HEK293 (cell line): ENCODE data around the gene PPEF1.
A peak's percentile ranks its signal among the peaks of the same experiment; 100 is the strongest.

Experiments
- CTCF ChIA-PET: fragments of 350-600 bp; formaldehyde crosslinking; extraction: SDS; loops from one replicate; lab custom pipeline; 2021; ENCODE audit warnings: antibody characterized with exemption; lab: Yijun Ruan, JAX
- POLR2A ChIA-PET: fragments of 300-600 bp; formaldehyde crosslinking; extraction: SDS; loops from one replicate; lab custom pipeline; 2020; ENCODE audit warnings: antibody characterized with exemption, inconsistent platforms; lab: Yijun Ruan, JAX
- H3K27ac ChIP-seq: fragments of 200-500 bp; sonication (Bioruptor generic); 2 replicates; pipeline ENCODE4 v1.5.1; 2014; ENCODE audit warnings: low read depth, low read length, control low read depth, inconsistent platforms; ENCODE audit errors: extremely low read depth
- H3K36me3 ChIP-seq, 2 experiments: fragments of 200-500 bp in 1 of 2; sonication (Bioruptor generic) in 1 of 2; 1 replicate in 1 of 2; 2 replicates in 1 of 2; pipeline ENCODE4 v1.5.1; 2014 to 2017; ENCODE audit warnings: inconsistent platforms in 2 of 2, low read length in 2 of 2; ENCODE audit not compliant: control insufficient read depth in 2 of 2, insufficient read depth in 1 of 2
- H3K4me1 ChIP-seq: fragments of 200-500 bp; sonication (Bioruptor generic); 2 replicates; pipeline ENCODE4 v1.5.1; 2014; ENCODE audit warnings: mild to moderate bottlenecking, low read length, inconsistent platforms; ENCODE audit not compliant: control insufficient read depth, insufficient read depth
- H3K4me3 ChIP-seq: 2 replicates; pipeline ENCODE4 v1.5.1; 2011; ENCODE audit warnings: low read depth, mild to moderate bottlenecking, control low read depth, low read length, moderate library complexity
- H3K9me3 ChIP-seq: fragments of 200-500 bp; sonication (Bioruptor generic); 2 replicates; pipeline ENCODE4 v1.5.1; 2014; ENCODE audit warnings: low read depth, low read length, inconsistent platforms; ENCODE audit not compliant: control insufficient read depth, insufficient read depth
- BCL11A ChIP-seq: fragments of 450-650 bp; formaldehyde crosslinking; IDR thresholded peaks from 2 replicates; pipeline ENCODE4 v1.5.1; 2016; ENCODE audit warnings: low read depth, missing biosample characterization, missing genetic modification characterization
- GLI4 ChIP-seq: fragments of 450-650 bp; formaldehyde crosslinking; IDR thresholded peaks from 2 replicates; pipeline ENCODE4 v1.5.1; 2016; ENCODE audit warnings: missing biosample characterization, missing genetic modification characterization
- IKZF3 ChIP-seq: fragments of 450-650 bp; IDR thresholded peaks from 2 replicates; pipeline ENCODE4 v1.5.0; 2018; ENCODE audit warnings: missing biosample characterization, mild to moderate bottlenecking, missing genetic modification characterization, moderate library complexity
- KLF1 ChIP-seq: fragments of 450-650 bp; formaldehyde crosslinking; IDR thresholded peaks from 2 replicates; pipeline ENCODE4 v1.5.1; 2016; ENCODE audit warnings: missing biosample characterization, missing genetic modification characterization
- SCRT1 ChIP-seq: fragments of 450-650 bp; formaldehyde crosslinking; IDR thresholded peaks from 2 replicates; pipeline ENCODE4 v1.5.1; 2016; ENCODE audit warnings: missing biosample characterization, missing genetic modification characterization, borderline replicate concordance
- SCRT2 ChIP-seq: fragments of 450-650 bp; formaldehyde crosslinking; IDR thresholded peaks from 2 replicates; pipeline ENCODE4 v1.5.1; 2016; ENCODE audit warnings: missing biosample characterization, missing genetic modification characterization
- SP7 ChIP-seq: fragments of 450-650 bp; formaldehyde crosslinking; IDR thresholded peaks from 2 replicates; pipeline ENCODE4 v1.5.1; 2016; ENCODE audit warnings: missing biosample characterization, missing genetic modification characterization
- ZNF138 ChIP-seq: fragments of 450-650 bp; formaldehyde crosslinking; IDR thresholded peaks from 2 replicates; pipeline ENCODE4 v1.5.1; 2016; ENCODE audit warnings: missing biosample characterization, missing genetic modification characterization, borderline replicate concordance
- ZNF510 ChIP-seq: fragments of 450-650 bp; formaldehyde crosslinking; IDR thresholded peaks from 2 replicates; pipeline ENCODE4 v1.5.1; 2018; ENCODE audit warnings: mild to moderate bottlenecking, missing genetic modification characterization, missing biosample characterization; ENCODE audit not compliant: insufficient replicate concordance
- ZNF660 ChIP-seq: fragments of 450-650 bp; IDR thresholded peaks from 2 replicates; pipeline ENCODE4 v1.5.1; 2018; ENCODE audit warnings: missing biosample characterization, mild to moderate bottlenecking, missing genetic modification characterization
- ZNF785 ChIP-seq: fragments of 450-650 bp; formaldehyde crosslinking; IDR thresholded peaks from 2 replicates; pipeline ENCODE4 v1.5.1; 2016; ENCODE audit warnings: missing biosample characterization, missing genetic modification characterization
- ZNF830 ChIP-seq: fragments of 450-650 bp; IDR thresholded peaks from 2 replicates; pipeline ENCODE4 v1.5.0; 2018; ENCODE audit warnings: missing biosample characterization, missing genetic modification characterization, low read depth, mild to moderate bottlenecking, moderate library complexity
- ZNF843 ChIP-seq: fragments of 450-650 bp; formaldehyde crosslinking; IDR thresholded peaks from 2 replicates; pipeline ENCODE4 v1.5.1; 2016; ENCODE audit warnings: missing biosample characterization, missing genetic modification characterization
- ZSCAN16 ChIP-seq: fragments of 450-650 bp; formaldehyde crosslinking; IDR thresholded peaks from 2 replicates; pipeline ENCODE4 v1.5.1; 2016; ENCODE audit warnings: missing biosample characterization, missing genetic modification characterization
- TF ChIP-seq, protein P1 (sequence below): fragments of 450-650 bp; formaldehyde crosslinking; IDR thresholded peaks from 2 replicates; pipeline ENCODE4 v1.5.1; 2016; ENCODE audit warnings: missing biosample characterization, missing genetic modification characterization
- TF ChIP-seq, protein P2 (sequence below): fragments of 450-650 bp; formaldehyde crosslinking; IDR thresholded peaks from 2 replicates; pipeline ENCODE4 v1.5.0; 2017; ENCODE audit warnings: missing biosample characterization, missing genetic modification characterization, borderline replicate concordance
- TF ChIP-seq, protein P3 (sequence below): fragments of 450-650 bp; formaldehyde crosslinking; IDR thresholded peaks from 2 replicates; pipeline ENCODE4 v1.5.1; 2016; ENCODE audit warnings: missing biosample characterization, missing genetic modification characterization

PPEF1 gene

DNA sequence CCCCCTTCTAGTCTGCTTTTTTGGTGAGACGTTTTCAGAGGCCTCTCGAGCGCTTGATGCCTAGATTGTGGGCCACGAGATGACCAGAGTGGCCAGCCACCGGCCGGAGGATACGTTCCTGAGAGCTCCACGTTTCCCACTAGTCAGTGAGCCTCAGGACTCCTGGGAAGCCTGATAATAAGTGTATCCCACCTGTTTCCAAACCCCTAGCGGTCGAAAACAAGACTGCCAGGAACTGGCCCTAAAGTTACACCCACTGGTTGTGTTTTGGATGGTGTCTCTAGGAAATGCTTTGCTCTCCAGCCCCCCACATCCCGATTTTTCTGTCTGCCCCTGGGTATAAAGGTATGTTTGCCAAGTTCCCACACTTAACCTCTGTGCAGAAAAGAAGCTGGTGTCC lies 31.0 kb upstream of the PPEF1 start:
- no peaks in the 10 kb centered on the region for H3K36me3 ChIP-seq
- peak; percentile 72 for TF ChIP-seq IKZF3 (tag by site-specific recombination)
- TF ChIP-seq, protein P1, sequence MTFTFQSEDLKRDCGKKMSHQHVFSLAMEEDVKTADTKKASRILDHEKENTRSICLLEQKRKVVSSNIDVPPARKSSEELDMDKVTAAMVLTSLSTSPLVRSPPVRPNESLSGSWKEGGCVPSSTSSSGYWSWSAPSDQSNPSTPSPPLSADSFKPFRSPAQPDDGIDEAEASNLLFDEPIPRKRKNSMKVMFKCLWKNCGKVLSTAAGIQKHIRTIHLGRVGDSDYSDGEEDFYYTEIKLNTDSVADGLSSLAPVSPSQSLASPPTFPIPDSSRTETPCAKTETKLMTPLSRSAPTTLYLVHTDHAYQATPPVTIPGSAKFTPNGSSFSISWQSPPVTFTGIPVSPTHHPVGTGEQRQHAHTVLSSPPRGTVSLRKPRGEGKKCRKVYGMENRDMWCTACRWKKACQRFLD: no peak
- TF ChIP-seq ZNF138 (tag by site-specific recombination): no peak
- TF ChIP-seq SCRT1: peak; percentile 67; the same call in 1 of the 2 replicates
- TF ChIP-seq SCRT2: peak; percentile 89
- no peak for TF ChIP-seq GLI4 (tag by site-specific recombination)
- no peak for TF ChIP-seq ZSCAN16 (tag by site-specific recombination)
- no peaks in the 10 kb centered on the region for H3K9me3 ChIP-seq
- H3K4me3 ChIP-seq: no peak overlapping the region
- no peak overlapping the region for H3K27ac ChIP-seq
- POLR2A ChIA-PET: interaction anchor here (0.7 to 1.2 kb wide), 2 partner anchors 26 to 289 kb away, joined by 3 to 4 read pairs; no protein-coding TSS in a partner anchor
- no peaks in the 10 kb centered on the region; the same call in 1 of the 2 replicates for H3K4me1 ChIP-seq
- CTCF ChIA-PET: interaction anchor here (0.6 to 1.3 kb wide), 12 partner anchors 11 to 638 kb away, joined by 3 to 5 read pairs (median 3); partner anchors contain the start of gene PPEF1

DNA sequence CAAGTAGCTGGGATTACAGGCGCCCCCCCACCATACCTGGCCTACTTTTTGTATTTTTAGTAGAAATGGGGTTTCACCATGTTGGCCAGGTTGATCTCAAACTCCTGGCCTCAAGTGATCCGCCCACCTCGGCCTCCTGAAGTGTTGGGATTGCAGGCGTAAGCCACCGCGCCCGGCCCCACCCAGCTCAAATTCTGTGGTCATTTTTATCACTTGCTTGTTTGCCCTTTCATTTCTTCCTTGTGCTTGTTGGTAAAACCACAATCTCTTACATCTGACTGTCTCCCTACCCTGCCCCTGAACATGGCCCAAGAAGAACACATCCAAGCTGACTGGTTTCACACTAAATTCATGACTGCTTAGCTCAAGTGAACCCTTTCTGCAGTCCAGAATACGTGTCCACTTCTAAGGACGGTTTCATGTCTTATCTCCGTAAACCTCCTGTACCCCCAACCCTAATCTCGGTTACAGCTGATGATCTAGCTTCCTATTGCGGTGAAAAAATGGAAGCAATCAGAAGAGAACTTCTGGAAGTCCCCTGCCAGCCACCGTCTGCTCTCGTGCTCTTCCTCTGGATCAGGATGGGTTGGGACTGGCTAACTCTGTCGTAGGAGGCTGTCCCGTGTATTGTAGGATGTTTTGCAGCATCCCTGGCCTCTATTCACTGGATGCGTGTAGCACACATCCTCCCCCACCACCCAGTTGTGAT lies 30.1 kb upstream of the PPEF1 start:
- ChIA-PET CTCF (interaction anchor here (0.6 to 1.3 kb wide), 5 partner anchors 15 to 657 kb away, joined by 3 to 4 read pairs (median 3); no protein-coding TSS in a partner anchor), POLR2A (interaction anchor here (1.2 kb wide), 1 partner anchor 25 kb away, joined by 4 read pairs; no protein-coding TSS in a partner anchor)
- H3K4me1 ChIP-seq: no peaks in the 10 kb centered on the region; the same call in 1 of the 2 replicates
- no peaks in the 10 kb centered on the region for H3K9me3 ChIP-seq
- H3K27ac ChIP-seq: no peak overlapping the region
- no peak overlapping the region for H3K4me3 ChIP-seq
- no peaks in the 10 kb centered on the region for H3K36me3 ChIP-seq
- TF ChIP-seq BCL11A (tag by site-specific recombination): no peak
- TF ChIP-seq ZNF660 (tag by site-specific recombination): no peak
- peak; percentile 95 for TF ChIP-seq KLF1 (tag by site-specific recombination)

DNA sequence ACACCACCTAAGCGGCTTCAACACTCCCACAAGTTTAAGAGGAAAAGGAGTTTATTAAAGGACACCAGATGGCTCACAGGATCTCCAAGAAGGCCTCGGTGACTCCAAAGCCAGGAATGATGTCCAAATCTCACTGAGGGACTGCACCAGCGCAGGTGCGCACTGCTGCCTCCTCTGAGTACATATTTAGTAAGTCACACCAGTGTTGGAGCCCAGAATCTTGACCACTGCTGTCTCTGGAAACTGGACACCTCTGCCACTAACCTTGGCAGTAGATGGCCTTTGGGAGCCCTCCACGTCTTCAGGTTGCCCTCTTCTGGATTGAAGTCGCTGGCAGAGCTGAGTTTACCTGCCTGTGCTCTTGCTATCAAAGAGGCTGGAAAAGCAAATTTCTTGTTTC lies 25.4 kb upstream of the PPEF1 start:
- no peak overlapping the region for H3K4me3 ChIP-seq
- no peaks in the 10 kb centered on the region for H3K9me3 ChIP-seq
- ChIA-PET POLR2A (no interaction called here), CTCF (no interaction called here)
- no peak overlapping the region for H3K27ac ChIP-seq
- TF ChIP-seq, protein P2, sequence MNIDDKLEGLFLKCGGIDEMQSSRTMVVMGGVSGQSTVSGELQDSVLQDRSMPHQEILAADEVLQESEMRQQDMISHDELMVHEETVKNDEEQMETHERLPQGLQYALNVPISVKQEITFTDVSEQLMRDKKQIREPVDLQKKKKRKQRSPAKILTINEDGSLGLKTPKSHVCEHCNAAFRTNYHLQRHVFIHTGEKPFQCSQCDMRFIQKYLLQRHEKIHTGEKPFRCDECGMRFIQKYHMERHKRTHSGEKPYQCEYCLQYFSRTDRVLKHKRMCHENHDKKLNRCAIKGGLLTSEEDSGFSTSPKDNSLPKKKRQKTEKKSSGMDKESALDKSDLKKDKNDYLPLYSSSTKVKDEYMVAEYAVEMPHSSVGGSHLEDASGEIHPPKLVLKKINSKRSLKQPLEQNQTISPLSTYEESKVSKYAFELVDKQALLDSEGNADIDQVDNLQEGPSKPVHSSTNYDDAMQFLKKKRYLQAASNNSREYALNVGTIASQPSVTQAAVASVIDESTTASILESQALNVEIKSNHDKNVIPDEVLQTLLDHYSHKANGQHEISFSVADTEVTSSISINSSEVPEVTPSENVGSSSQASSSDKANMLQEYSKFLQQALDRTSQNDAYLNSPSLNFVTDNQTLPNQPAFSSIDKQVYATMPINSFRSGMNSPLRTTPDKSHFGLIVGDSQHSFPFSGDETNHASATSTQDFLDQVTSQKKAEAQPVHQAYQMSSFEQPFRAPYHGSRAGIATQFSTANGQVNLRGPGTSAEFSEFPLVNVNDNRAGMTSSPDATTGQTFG (tag by site-specific recombination): no peak
- TF ChIP-seq, protein P3, sequence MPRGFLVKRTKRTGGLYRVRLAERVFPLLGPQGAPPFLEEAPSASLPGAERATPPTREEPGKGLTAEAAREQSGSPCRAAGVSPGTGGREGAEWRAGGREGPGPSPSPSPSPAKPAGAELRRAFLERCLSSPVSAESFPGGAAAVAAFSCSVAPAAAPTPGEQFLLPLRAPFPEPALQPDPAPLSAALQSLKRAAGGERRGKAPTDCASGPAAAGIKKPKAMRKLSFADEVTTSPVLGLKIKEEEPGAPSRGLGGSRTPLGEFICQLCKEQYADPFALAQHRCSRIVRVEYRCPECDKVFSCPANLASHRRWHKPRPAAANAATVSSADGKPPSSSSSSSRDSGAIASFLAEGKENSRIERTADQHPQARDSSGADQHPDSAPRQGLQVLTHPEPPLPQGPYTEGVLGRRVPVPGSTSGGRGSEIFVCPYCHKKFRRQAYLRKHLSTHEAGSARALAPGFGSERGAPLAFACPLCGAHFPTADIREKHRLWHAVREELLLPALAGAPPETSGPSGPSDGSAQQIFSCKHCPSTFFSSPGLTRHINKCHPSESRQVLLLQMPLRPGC (tag by site-specific recombination): no peak
- TF ChIP-seq ZNF843 (tag by site-specific recombination) (no peak), ZNF785 (tag by site-specific recombination) (no peak), ZNF830 (tag by site-specific recombination) (no peak), SP7 (no peak), ZNF510 (tag by site-specific recombination) (no peak), SCRT2 (no peak)
- H3K4me1 ChIP-seq: no peaks in the 10 kb centered on the region; the same call in 1 of the 2 replicates
- H3K36me3 ChIP-seq: no peaks in the 10 kb centered on the region
